Measurements from ENCODE around the gene GMEB1. TPM values are rescaled to one million over a fixed set of nuclear protein-coding genes. Genes with fewer than 3 reads are reported as not detected.
"Not testable (repeated sequence)": the region's sequence is repeated elsewhere in the genome, so short reads cannot be mapped to it uniquely, and the experiment has no call there.

The GMEB1 gene, protein sequence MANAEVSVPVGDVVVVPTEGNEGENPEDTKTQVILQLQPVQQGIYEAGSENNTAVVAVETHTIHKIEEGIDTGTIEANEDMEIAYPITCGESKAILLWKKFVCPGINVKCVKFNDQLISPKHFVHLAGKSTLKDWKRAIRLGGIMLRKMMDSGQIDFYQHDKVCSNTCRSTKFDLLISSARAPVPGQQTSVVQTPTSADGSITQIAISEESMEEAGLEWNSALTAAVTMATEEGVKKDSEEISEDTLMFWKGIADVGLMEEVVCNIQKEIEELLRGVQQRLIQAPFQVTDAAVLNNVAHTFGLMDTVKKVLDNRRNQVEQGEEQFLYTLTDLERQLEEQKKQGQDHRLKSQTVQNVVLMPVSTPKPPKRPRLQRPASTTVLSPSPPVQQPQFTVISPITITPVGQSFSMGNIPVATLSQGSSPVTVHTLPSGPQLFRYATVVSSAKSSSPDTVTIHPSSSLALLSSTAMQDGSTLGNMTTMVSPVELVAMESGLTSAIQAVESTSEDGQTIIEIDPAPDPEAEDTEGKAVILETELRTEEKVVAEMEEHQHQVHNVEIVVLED
- 4.4 and 4.7 TPM in 2 replicates for total RNA-seq (2014; rRNA removed; shearing (Covaris generic))

DNA sequence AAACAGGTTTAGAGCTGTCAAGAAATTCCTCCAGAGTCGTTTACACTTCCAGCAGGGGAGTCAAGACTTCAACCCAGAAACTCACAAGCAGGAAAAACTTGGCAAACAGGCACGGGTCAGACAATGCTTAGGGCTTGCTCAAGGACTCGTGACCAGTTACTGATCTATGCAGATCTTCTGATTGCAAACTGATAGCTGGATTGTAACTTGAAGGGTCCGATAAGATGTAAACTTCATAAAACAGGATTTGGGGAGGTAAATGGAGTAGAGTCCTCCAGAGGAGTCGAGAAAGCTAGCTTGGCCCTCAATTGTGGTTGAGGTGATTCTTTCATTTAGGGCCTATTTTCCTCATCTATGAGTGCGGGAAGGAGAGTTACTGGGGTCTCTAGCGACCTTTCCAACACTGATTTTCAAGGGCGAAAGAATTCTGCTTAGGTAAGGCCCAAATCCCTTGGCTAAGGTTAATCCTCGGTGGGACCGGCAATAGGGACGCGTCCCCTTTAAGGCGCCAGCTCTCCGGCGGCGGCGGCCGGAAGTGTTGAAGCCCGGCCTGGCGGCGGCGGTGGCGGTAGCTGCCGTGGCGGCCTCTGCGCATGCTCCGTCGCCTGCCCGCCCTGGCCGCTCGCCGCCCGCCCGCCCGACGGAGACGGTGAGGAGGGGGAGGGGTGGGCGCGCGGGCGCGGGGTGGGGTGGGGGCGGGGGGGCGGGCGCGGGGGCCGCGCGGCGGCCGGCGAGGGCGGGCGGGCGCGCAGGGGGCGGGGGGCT lies at the start of gene GMEB1:
Gene GMEB1 (plus strand): TSS at position 594 of the 765 bp plus-strand sequence. CDS start 14,829 bp downstream, outside the sequence.
- H3K36me3 ChIP-seq = peaks cover 14% of the 10 kb centered on the region
- DNase-seq (ENCODE audit: low read depth in 1 of 2, low spot score in 2 of 2) = peak; percentile 82 to 89
- peak within 1 kb of the TSS; percentile 99 for H3K27ac ChIP-seq
- peaks cover 22% of the 10 kb centered on the region for H3K4me1 ChIP-seq (replicated peaks)
- H3K27me3 ChIP-seq (replicated peaks) = no peaks in the 10 kb centered on the region
- no peaks in the 10 kb centered on the region; the same call in 1 of the 2 replicates for H3K9me3 ChIP-seq (replicated peaks)
- H3K4me3 ChIP-seq = peak within 1 kb of the TSS; percentile 96

DNA sequence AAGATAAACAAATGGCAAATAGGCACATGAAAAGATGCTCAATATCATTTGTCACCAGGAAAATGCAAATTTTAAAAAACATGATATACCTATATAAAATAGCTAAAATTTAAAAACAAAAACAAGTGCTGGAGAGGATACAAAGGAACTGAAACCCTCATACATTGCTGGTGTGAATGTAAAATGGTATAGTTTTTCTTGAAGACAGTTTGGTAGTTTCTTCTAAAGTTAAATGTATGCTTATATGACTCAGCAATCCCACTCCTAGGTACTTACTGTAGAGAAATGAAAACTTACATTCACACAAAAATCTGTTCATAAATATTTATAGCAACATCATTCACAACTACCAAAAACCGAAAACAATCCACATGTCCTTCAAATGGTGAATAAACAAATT lies 36.9 kb upstream of the GMEB1 start:
- H3K27me3 ChIP-seq (replicated peaks) = no peaks in the 10 kb centered on the region

DNA sequence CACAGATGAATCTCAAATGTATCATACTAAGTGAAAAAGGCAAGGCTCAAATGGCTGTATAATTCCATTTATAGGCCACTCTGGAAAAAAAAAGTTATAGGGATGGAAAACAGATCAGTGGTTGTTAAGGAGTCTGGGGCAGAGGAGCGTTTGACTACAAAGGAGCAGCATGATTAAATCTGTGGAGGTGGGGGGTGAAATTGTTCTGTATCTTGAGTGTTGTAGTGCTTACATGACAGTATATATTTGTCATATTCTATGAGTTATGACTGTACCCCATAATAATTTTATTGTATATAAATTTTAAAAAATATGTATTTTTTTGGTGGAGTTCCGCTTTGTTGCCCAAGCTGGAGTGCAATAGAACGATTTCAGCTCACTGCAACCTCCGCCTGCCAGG lies 36.0 kb upstream of the GMEB1 start:
- Histone ChIP-seq H3K27ac (no peak overlapping the region), H3K4me3 (no peak overlapping the region), H3K4me1 (replicated peaks) (no peaks in the 10 kb centered on the region), H3K9me3 (replicated peaks) (no peaks in the 10 kb centered on the region), H3K27me3 (replicated peaks) (no peaks in the 10 kb centered on the region), H3K36me3 (no peaks in the 10 kb centered on the region)
- DNase-seq (ENCODE audit: low read depth in 1 of 2, low spot score in 2 of 2) = no peak

More for the DNA sequence above, 36.9 kb upstream of the GMEB1 start:
- no peak overlapping the region for H3K4me3 ChIP-seq
- H3K27ac ChIP-seq = no peak overlapping the region
- H3K36me3 ChIP-seq = no peaks in the 10 kb centered on the region
- DNase-seq (ENCODE audit: low read depth in 1 of 2, low spot score in 2 of 2) = no peak
- H3K4me1 ChIP-seq (replicated peaks) = no peaks in the 10 kb centered on the region
- no peaks in the 10 kb centered on the region for H3K9me3 ChIP-seq (replicated peaks)

DNA sequence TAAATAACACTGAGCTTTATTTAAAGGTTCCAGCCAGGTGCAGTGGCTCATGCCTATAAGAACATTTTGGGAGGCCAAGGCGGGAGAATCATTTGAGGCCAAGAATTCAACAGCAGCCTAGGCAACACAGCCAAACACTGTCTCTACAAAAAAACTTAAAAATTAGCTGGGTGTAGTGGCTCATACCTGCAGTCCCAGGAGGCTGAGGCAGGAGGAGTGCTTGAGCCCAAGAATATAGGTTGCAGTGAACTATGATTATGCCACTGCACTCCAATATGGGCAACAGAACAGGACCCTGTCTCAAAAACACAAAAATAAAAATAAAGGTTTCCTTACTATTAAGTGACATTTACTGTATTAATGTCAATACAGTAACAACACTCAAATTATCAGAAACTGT lies 27.8 kb upstream of the GMEB1 start:
- Histone ChIP-seq H3K27me3 (replicated peaks) (no peaks in the 10 kb centered on the region), H3K4me1 (replicated peaks) (peaks cover 18% of the 10 kb centered on the region), H3K27ac (no peak overlapping the region), H3K9me3 (replicated peaks) (no peaks in the 10 kb centered on the region), H3K4me3 (no peak overlapping the region), H3K36me3 (0 out of 2 replicates have a peak, but pooled peaks cover 8% of the 10 kb centered on the region)
- DNase-seq (ENCODE audit: low read depth in 1 of 2, low spot score in 2 of 2) = no peak

DNA sequence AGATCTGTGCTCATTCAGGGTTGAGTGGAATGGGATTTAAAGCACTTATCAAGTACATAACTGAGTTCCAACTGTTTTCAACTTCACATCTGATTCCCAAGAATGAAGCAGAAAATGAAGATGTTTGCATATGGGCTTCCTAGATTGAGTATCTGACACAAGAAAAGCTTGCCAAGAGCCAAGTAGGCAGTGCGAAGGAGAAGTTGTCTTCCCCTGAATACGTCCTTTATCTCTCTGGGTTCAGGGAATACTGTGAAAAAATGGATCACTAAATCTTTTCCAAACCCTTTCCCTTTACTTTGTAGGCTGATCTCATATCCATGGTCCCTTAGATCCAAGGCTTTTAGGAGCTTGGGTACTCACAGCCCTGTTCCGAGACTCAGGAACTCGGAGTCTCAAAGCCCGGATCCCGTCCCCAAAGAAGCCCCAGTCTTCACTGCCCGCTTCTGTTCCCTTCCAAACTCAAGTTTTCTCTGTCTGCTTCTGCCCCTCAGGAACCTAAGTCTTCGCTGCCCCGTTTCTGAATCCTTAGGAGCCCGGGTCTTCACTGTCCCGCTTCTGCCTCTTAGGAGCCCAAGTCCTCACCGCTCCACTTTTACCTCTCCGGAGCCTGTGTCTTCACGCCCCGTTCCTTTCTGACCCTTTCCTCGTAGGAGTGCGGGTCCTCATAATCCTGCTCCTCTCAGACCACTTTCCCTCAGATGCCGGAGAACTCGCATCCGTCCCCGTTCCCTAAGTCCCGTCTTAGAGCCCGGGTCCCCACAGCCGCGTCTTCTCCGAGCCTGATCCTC lies 26.3 kb upstream of the GMEB1 start:
- Histone ChIP-seq H3K27ac (peak overlapping the region; percentile 21), H3K9me3 (replicated peaks) (no peaks in the 10 kb centered on the region), H3K36me3 (0 out of 2 replicates have a peak, but pooled peaks cover 8% of the 10 kb centered on the region), H3K4me1 (replicated peaks) (peaks cover 18% of the 10 kb centered on the region), H3K27me3 (replicated peaks) (no peaks in the 10 kb centered on the region), H3K4me3 (peak overlapping the region; percentile 57)
- DNase-seq (ENCODE audit: low read depth in 1 of 2, low spot score in 2 of 2) = no peak

DNA sequence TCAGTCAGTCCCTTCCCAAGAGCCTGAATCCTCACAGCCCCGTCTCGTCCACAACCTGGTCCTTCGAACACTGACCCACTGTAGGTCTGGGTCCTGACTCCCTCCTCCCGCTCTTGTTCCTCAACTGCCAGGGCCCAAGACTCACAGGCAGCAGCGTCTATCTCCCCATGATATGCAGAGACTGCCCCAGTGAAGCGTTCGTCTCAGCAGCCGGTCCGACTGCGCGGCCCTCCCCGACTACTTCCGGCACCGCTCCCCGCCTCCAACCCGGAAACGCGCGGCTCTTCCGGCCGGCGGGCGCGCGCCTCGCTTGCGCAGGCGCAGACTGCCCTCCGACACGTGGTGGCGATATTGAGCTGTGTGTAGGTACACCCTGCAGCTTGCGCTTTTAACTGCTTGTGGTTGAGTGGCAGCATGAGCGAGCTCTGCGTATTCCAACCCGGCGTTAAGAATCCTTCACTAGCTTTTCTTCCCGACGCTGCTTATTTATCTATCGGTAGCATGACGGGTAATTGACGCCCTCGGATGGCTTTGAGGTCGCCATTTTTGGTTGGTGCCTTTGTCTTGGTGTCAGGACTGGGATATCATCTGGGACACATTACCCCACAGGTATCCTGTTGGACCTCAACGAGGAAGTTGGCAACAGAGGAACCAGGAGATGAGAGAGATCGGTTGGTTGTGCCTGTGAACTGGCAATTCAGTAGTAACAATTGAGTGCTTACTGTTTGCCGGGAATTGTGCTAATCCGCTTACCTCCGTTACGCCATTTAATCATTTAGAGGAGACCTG lies 25.5 kb upstream of the GMEB1 start, which contains the start of gene TAF12:
Gene TAF12 (minus strand): TSS at position 221 of the 789 bp plus-strand sequence. CDS start 20,986 bp downstream, outside the sequence.
- 0 out of 2 replicates have a peak, but pooled peaks cover 8% of the 10 kb centered on the region for H3K36me3 ChIP-seq
- H3K9me3 ChIP-seq (replicated peaks) = no peaks in the 10 kb centered on the region
- peak within 1 kb of the TSS; percentile 57 for H3K4me3 ChIP-seq
- peak; percentile 92 to 97 for DNase-seq (ENCODE audit: low read depth in 1 of 2, low spot score in 2 of 2)
- H3K27me3 ChIP-seq (replicated peaks) = no peaks in the 10 kb centered on the region
- peak within 1 kb of the TSS; percentile 55 for H3K27ac ChIP-seq
- peaks cover 23% of the 10 kb centered on the region for H3K4me1 ChIP-seq (replicated peaks)

DNA sequence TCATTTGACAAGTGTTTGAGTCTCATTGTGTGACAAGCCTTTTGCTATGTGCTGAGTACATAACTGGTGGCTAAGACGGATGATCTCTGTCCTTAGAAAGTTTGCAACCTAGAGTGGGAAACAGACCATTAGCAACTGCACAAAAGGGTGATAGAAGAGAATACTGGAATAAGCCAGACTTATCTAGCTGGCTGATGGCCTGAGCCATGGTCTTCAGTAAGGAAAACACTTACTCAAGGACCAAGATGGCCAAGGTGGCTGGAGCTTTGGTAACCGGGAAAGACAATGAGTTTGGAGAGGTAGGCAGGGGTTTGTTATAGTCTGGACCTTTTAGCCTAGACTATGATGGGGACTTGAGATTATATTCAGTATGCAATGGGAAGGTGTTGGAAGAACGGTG lies 24.1 kb upstream of the GMEB1 start:
- Histone ChIP-seq H3K27me3 (replicated peaks) (no peaks in the 10 kb centered on the region), H3K9me3 (replicated peaks) (no peaks in the 10 kb centered on the region), H3K4me3 (no peak overlapping the region), H3K36me3 (0 out of 2 replicates have a peak, but pooled peaks cover 8% of the 10 kb centered on the region), H3K27ac (no peak overlapping the region), H3K4me1 (replicated peaks) (peaks cover 24% of the 10 kb centered on the region)
- no peak for DNase-seq (ENCODE audit: low read depth in 1 of 2, low spot score in 2 of 2)

DNA sequence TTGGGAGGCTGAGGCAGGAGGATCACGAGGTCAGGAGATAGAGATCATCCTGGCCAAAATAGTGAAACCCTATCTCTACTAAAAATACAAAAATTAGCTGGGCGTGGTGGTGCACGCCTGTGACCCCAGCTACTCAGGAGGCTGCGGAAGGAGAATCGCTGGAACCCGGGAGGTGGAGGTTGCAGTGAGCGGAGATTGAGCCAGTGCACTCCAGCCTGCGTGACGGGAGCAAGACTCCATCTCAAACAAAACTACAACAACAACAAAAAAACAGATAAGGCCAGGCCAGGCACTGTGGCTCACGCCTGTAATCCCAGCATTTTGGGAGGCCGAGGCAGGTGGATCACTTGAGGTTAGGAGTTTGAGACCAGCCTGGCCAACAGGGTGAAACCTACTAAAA lies 23.2 kb upstream of the GMEB1 start:
- not testable (repeated sequence) for H3K4me3 ChIP-seq; H3K27ac ChIP-seq; H3K36me3 ChIP-seq; DNase-seq (ENCODE audit: low read depth in 1 of 2, low spot score in 2 of 2); H3K9me3 ChIP-seq (replicated peaks); H3K27me3 ChIP-seq (replicated peaks)
- peaks cover 24% of the 10 kb centered on the region for H3K4me1 ChIP-seq (replicated peaks)

DNA sequence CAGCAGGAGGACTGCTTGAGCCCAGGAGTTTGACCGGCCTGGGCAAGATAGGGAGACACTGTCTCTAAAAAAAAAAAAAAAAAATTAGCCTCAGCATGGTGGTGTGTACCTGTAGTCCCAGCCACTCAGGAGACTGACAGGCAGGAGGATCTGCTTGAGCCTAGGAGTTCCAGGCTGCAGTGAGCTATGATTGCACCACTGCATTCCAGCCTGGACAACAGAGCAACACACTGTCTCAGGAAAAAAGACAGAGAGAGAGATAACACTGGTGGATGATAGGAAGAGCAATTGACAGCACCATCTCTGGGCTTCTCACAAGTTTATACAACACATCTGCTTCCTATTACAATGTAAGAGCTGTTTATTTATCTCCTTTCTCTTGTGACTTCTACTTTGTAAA lies 22.5 kb upstream of the GMEB1 start:
- H3K27me3 ChIP-seq (replicated peaks) = no peaks in the 10 kb centered on the region
- no peaks in the 10 kb centered on the region for H3K9me3 ChIP-seq (replicated peaks)
- H3K4me1 ChIP-seq (replicated peaks) = peaks cover 23% of the 10 kb centered on the region
- no peak overlapping the region for H3K4me3 ChIP-seq
- H3K36me3 ChIP-seq = no peaks in the 10 kb centered on the region
- no peak overlapping the region for H3K27ac ChIP-seq
- peak in 1 of 2 experiments; percentile 56 for DNase-seq (ENCODE audit: low read depth in 1 of 2, low spot score in 2 of 2)

DNA sequence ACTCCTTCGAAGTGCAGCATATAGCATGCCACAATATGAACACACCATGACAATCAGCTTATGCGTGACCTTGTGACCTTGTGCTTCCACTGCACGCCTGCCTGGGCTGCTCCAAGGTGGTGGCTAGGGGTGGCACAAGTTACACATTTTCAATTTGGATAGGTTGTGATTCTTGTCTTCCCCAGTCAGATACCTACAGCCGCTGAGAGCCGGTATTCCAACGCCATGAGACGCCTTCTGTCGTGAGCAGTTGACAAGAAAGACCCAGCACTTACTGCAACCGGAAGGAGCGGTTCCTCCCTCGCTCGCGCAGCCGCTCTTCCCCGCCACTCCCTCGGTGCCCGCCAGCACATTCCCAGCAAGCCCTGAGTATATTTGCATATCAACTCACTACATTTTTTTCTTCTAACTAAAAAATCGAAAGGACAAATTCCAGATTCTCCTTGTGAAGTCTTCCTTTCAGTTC lies 20.5 kb upstream of the GMEB1 start:
- no peaks in the 10 kb centered on the region for H3K27me3 ChIP-seq (replicated peaks)
- DNase-seq (ENCODE audit: low read depth in 1 of 2, low spot score in 2 of 2) = peak; percentile 94 to 99
- H3K36me3 ChIP-seq = no peaks in the 10 kb centered on the region
- H3K9me3 ChIP-seq (replicated peaks) = no peaks in the 10 kb centered on the region
- H3K4me3 ChIP-seq = peak overlapping the region; percentile 10
- peak overlapping the region; percentile 100 for H3K27ac ChIP-seq
- peaks cover 18% of the 10 kb centered on the region for H3K4me1 ChIP-seq (replicated peaks)

DNA sequence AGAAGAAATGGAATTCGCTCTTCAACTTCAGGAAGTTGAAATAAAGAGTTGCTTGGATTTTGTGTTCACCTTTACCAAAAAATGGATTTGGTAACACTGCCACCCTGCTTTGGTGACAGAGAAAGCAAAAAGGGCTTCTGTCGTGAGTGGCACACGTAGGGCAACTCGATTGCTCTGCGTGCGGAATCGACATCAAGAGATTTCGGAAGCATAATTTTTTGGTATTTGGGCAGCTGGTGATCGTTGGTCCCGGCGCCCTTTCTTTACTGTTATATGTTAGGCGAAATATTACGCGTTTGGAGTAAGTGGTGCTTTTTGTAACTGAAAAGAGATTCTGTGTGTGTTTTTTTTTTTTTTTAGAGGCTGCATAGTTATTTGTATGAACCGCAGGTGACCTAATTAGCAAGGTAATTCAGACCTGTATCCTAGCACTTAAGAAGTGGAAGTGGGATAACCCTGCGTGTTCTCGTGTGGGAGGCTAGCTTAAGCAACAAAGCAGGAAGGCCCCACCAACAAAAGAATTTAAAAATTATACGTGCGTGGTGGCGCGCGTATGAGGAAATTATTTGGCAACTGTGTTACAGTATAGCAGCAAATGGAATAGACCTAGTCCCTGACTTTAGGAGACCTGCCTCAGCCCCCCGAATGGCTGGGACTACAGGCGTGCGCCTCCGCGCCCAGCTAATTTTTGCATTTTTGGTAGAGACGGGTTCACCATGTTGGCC lies 19.9 kb upstream of the GMEB1 start, which contains the start of gene RNU11:
Gene RNU11 (plus strand): TSS at position 127 of the 725 bp plus-strand sequence.
- H3K36me3 ChIP-seq = no peaks in the 10 kb centered on the region
- DNase-seq (ENCODE audit: low read depth in 1 of 2, low spot score in 2 of 2) = peak; percentile 93 to 100
- H3K9me3 ChIP-seq (replicated peaks) = no peaks in the 10 kb centered on the region
- peak within 1 kb of the TSS; percentile 10 for H3K4me3 ChIP-seq
- peak within 1 kb of the TSS; percentile 100 for H3K27ac ChIP-seq
- H3K4me1 ChIP-seq (replicated peaks) = peaks cover 15% of the 10 kb centered on the region
- no peaks in the 10 kb centered on the region for H3K27me3 ChIP-seq (replicated peaks)

DNA sequence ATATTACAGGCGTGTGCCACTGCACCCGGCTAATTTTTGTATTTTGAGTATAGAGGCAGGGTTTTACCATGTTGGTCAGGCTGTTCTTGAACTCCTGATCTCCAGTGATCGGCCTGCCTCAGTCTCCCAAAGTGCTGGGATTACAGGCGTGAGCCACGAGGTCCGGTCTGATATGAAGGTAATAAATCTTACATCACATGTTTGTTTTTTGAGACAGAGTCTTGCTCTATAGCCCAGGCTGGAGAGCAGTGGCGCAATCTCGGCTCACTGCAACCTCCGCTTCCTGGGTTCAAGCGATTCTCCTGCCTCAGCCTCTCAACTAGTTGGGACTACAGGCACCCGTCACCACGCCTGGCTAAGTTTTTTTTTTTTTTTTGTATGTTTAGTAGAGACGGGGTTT lies 15.5 kb upstream of the GMEB1 start:
- not testable (repeated sequence) for H3K27me3 ChIP-seq (replicated peaks); H3K27ac ChIP-seq; DNase-seq (ENCODE audit: low read depth in 1 of 2, low spot score in 2 of 2); H3K4me3 ChIP-seq; H3K4me1 ChIP-seq (replicated peaks); H3K36me3 ChIP-seq; H3K9me3 ChIP-seq (replicated peaks)
